Measurements from ENCODE around the gene TIGD2. TPM values are rescaled to one million over a fixed set of nuclear protein-coding genes. Genes with fewer than 3 reads are reported as not detected.
A peak's percentile ranks its signal among the peaks of the same experiment; 100 is the strongest.

The TIGD2 gene
- 1 to 10 TPM; 2.6 to 5.3 (median 4.8) TPM for total RNA-seq
- long read RNA-seq, donor 1, partial matches to known transcripts, result 0 of 2 reads
- long read RNA-seq, donor 1, other reads (novel, unspliced or antisense), result 0 of 2 reads
- long read RNA-seq, donor 2, result 0 reads

GRCh38 chr4:89110986-89111832 lies at the start of gene TIGD2:
TSS of gene TIGD2 (plus strand) at chr4:89111533. CDS start at chr4:89112975, 1,442 bp downstream.
- intact Hi-C loops (cut with DNase I, micrococcal nuclease), result no loop called here
- peak; percentile 81 for TF ChIP-seq CTCF (IDR thresholded peaks at IDR 0.05)
- peak within 1 kb of the TSS; percentile 50 for H3K4me3 ChIP-seq
- no peaks in the 10 kb centered on the region for H3K36me3 ChIP-seq (ENCODE audit: low read depth)
- peak; percentile 98 for ATAC-seq
- DNase-seq, result peak; percentile 92 to 93 (median 93)
- H3K9me3 ChIP-seq, result no peaks in the 10 kb centered on the region
- H3K4me1 ChIP-seq (ENCODE audit: low read depth), result peaks cover 7% of the 10 kb centered on the region

GRCh38 chr4:89064848-89065247 lies 46.5 kb upstream of the TIGD2 start:
- ATAC-seq, result no peak
- no peak for DNase-seq
- no peak overlapping the region for H3K4me3 ChIP-seq
- intact Hi-C loops (cut with DNase I, micrococcal nuclease), result no loop called here
- TF ChIP-seq CTCF (IDR thresholded peaks at IDR 0.05), result no peak
- H3K36me3 ChIP-seq (ENCODE audit: low read depth), result no peaks in the 10 kb centered on the region
- no peaks in the 10 kb centered on the region for H3K9me3 ChIP-seq
- H3K4me1 ChIP-seq (ENCODE audit: low read depth), result no peaks in the 10 kb centered on the region

GRCh38 chr4:89067417-89067816 lies 43.9 kb upstream of the TIGD2 start:
- no peak for TF ChIP-seq CTCF (IDR thresholded peaks at IDR 0.05)
- H3K4me3 ChIP-seq, result no peak overlapping the region
- H3K36me3 ChIP-seq (ENCODE audit: low read depth), result no peaks in the 10 kb centered on the region
- DNase-seq, result no peak
- H3K4me1 ChIP-seq (ENCODE audit: low read depth), result no peaks in the 10 kb centered on the region
- intact Hi-C loops (cut with DNase I, micrococcal nuclease), result no loop called here
- ATAC-seq, result no peak
- H3K9me3 ChIP-seq, result no peaks in the 10 kb centered on the region

- ATAC-seq (no peak), DNase-seq (no peak)
- H3K4me1 ChIP-seq (ENCODE audit: low read depth), result no peaks in the 10 kb centered on the region
- TF ChIP-seq CTCF (IDR thresholded peaks at IDR 0.05), result no peak
- no peaks in the 10 kb centered on the region for H3K9me3 ChIP-seq
- no peaks in the 10 kb centered on the region for H3K36me3 ChIP-seq (ENCODE audit: low read depth)
- intact Hi-C loops (cut with DNase I, micrococcal nuclease), result no loop called here
- no peak overlapping the region for H3K4me3 ChIP-seq
These were observed 41.9 kb upstream of the TIGD2 start for GRCh38 chr4:89069481-89069880.

GRCh38 chr4:89070041-89070440 lies 41.3 kb upstream of the TIGD2 start:
- intact Hi-C loops (cut with DNase I, micrococcal nuclease), result no loop called here
- DNase-seq (no peak), ATAC-seq (no peak)
- Histone ChIP-seq H3K9me3 (no peaks in the 10 kb centered on the region), H3K4me1 (ENCODE audit: low read depth) (no peaks in the 10 kb centered on the region), H3K36me3 (ENCODE audit: low read depth) (no peaks in the 10 kb centered on the region), H3K4me3 (no peak overlapping the region)
- no peak for TF ChIP-seq CTCF (IDR thresholded peaks at IDR 0.05)

Data from mucosa of descending colon (tissue), 3 donors.